HG03439 (cell line): ENCODE measurements around the gene MPHOSPH9.
A peak's percentile ranks its signal among the peaks of the same experiment; 100 is the strongest.

Experiments
- ATAC-seq: cut with Tn5 transposase; IDR thresholded peaks from one replicate; pipeline ENCODE4 v1.9.1; 2021; ENCODE audit warnings: mild to moderate bottlenecking, moderate library complexity; ENCODE audit not compliant: unreplicated experiment

MPHOSPH9 gene, protein sequence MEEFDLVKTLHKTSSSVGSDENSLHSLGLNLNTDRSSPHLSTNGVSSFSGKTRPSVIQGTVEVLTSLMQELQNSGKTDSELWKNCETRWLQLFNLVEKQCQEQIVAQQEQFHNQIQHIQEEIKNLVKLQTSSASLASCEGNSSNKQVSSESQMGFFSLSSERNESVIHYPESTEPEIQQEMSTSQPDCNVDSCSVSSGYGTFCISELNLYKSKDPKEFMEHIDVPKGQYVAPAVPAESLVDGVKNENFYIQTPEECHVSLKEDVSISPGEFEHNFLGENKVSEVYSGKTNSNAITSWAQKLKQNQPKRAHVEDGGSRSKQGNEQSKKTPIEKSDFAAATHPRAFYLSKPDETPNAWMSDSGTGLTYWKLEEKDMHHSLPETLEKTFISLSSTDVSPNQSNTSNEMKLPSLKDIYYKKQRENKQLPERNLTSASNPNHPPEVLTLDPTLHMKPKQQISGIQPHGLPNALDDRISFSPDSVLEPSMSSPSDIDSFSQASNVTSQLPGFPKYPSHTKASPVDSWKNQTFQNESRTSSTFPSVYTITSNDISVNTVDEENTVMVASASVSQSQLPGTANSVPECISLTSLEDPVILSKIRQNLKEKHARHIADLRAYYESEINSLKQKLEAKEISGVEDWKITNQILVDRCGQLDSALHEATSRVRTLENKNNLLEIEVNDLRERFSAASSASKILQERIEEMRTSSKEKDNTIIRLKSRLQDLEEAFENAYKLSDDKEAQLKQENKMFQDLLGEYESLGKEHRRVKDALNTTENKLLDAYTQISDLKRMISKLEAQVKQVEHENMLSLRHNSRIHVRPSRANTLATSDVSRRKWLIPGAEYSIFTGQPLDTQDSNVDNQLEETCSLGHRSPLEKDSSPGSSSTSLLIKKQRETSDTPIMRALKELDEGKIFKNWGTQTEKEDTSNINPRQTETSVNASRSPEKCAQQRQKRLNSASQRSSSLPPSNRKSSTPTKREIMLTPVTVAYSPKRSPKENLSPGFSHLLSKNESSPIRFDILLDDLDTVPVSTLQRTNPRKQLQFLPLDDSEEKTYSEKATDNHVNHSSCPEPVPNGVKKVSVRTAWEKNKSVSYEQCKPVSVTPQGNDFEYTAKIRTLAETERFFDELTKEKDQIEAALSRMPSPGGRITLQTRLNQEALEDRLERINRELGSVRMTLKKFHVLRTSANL

DNA sequence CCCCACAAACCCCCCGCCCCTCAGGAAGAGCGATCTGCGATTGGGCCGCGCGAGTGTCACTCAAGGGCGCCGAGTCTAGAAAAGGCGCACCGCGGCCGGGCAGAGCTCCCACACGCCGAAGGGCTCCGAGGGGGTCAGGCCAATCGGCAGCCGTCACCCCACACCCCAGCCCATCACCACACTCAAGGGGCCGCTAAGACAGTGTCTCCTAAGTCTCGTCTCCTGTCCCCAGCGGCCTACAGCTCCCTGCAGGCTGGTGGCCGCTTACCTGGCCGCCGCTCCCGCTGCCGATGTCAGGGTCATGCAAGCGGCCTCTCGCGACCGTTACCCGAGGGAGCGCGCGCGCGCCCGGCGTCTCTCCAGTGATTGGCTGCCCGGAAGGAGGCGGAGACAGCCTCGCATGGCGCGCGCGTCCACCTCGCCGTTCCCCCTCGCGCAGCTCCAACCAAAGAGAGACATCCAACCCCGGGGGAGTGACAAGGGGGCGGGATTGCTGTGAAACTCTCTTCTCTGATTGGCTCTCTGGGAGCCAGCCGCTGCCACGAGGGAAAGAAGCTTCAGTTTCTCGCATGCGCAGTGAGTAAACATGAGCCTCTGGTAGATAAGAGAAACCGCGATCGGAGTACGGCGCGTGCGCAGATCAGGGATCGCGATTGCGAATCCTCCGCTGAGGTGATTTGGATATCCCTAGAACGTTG lies at the start of gene MPHOSPH9, which contains the start of gene MTRFR:
Gene MPHOSPH9 (minus strand): TSS at position 335 of the 698 bp plus-strand sequence. CDS start 2,777 bp downstream, outside the sequence.
Gene MTRFR (plus strand): TSS at position 630 of the 698 bp plus-strand sequence. CDS start 20,239 bp downstream, outside the sequence.
- ATAC-seq, result peak; percentile 87

GRCh38 chr12:123282111-123282510 lies 49.2 kb upstream of the MPHOSPH9 start:
- ATAC-seq, result no peak

GRCh38 chr12:123280971-123281370 lies 48.0 kb upstream of the MPHOSPH9 start:
- no peak for ATAC-seq

DNA sequence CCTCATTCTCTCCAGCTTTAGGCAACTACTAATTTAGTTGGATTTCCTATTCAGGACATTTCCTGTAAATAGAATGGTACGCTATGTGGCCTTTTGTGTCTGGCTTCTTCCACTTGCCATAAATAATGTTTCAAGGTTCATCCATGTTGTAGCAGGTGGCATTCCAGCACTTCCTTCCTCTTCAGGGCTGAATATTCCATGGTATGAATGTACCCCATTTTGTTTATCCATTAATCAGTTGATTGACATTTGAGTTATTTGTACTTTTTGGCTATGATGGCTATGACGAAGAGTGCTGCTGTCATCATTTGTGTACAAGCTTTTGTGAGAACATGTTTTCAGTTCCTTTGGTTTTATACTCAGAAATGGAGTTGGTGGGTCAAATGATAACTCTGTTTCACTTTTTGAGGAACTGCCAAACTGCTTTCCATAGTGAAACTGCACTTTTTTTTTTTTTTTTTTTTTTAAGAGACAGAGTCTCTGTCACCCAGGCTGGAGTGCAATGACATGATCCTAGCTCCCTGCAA lies 45.2 kb upstream of the MPHOSPH9 start:
- ATAC-seq, result peak; percentile 65

GRCh38 chr12:123273166-123273565 lies 40.2 kb upstream of the MPHOSPH9 start:
- no peak for ATAC-seq

DNA sequence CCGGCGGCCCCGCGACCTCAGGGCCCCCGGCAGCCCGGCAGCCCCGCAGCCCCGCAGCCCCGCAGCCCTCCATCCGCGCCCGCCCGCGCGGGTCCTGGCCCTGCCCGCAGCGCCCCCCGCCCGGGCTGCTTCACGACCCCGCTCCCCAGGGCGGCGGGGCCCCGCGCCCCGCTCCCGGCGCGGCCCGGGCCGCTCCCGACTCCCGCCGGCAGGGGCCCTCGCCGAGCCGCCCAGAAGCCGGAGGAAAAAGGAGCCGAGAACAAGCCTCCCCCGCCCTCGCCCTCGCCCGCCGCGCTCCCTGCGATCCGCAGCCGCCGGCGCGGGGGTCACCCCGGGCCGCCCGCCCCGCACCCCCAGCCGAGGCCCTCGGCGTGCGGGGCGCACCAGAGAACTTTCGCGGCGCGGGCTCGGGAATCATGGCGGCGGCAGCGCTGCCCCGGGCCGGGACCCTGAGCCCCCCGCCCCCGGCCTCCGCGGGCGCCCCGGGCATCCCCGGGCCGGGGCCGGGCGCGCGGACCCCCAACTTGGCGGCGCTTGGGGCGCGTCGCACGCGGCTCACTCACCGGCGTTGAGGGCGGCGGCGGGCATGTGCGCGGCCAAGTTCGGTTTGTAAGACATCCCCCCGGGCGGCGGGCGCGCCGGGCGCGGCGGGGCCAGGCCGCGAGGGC lies 38.2 kb upstream of the MPHOSPH9 start:
- peak; percentile 52 for ATAC-seq

GRCh38 chr12:123270214-123271000 lies 37.5 kb upstream of the MPHOSPH9 start:
- peak; percentile 3 for ATAC-seq

- no peak for ATAC-seq
Measured at GRCh38 chr12:123269896-123270213, 36.9 kb upstream of the MPHOSPH9 start.

GRCh38 chr12:123269395-123269892 lies 36.5 kb upstream of the MPHOSPH9 start:
- ATAC-seq, result no peak

DNA sequence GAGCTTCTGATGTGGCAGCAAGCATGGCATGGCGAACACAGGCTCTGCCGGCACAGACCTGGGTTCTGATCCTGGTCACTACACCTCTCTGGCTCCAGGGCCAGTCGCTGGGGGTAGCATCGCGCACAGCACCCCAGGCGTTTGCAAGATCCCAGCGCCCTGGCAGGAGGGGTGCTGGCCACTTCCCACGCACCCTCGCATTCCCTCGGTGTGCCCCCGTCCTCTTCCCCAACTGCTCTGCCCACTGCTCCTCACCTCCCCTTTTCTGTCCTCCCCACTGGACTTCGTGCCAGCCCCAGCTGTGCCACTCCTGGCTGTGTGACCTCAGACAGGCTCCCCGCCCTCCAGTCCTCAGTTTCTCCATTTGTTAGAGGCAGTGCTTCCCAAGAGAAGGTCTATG lies 35.9 kb upstream of the MPHOSPH9 start:
- ATAC-seq, result no peak

DNA sequence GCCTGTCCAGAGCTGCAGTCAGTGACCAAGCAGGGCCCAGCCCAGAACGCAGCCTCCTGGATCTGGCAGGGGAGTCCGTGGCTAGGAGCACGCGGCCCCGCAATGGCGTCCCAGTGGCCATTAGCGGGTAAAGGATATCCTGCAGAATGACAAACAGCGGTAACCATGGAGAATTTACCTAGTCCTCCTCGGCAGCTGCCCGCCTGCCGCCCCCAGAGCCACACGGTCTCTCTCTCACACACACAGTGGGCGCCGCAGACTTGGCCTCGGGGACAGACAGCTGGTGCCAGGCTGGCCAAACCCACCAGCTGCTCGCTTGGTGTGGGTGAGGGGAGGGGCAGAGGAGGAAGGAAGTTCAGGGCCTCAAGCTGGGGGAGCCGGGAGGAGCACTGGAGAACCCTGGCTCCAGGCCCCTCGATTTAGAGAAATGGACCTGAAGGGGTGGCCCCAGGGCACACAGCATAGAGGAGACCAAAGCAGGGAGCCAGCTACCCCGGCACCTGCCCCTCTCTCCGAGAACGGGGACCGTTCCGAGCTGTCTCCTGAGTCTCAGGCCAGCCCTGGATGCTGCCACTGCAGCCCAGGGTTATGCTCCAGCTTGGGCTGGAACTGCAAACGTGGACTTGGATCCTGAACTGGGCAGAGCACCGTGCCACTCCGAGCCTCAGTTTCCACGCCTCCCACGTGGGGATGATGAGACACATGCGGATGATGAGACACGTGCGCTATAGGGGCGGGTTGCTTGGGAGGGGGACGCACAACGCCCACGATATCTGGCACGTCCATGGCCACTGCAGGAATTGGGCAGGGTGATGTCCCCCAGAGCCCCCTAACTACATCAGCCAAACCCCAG lies 35.3 kb upstream of the MPHOSPH9 start:
- ATAC-seq, result no peak

GRCh38 chr12:123267335-123267920 lies 34.5 kb upstream of the MPHOSPH9 start:
- no peak for ATAC-seq

DNA sequence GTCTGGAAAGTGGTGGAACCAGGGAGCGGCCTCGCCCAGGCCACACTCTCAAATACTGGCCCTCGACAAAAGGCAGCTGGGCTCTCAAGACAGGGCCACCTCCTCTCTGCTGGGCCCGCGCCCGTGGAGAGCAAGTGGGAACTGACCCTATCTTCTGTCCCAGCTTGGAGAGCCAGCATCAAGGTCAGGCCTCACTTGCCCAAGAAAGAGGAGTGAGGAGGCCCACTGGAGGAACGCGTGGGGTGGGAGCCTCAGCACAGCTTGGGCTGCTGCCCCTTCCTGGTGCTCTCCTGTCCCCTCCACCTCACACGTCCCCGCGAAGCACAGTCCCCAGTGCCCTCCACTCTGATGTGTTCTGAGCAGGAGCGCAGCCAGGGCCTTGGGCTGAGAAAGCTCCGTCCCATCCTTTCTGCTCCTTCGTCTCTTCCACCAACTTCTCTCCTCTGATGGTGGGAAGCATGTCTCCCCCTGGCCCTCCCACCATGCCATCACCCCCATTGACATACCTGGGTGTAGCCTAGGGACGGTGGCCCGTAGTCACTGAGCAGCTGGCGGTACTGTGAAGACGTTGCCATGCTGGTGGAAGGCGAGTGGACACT lies 33.8 kb upstream of the MPHOSPH9 start:
- no peak for ATAC-seq

DNA sequence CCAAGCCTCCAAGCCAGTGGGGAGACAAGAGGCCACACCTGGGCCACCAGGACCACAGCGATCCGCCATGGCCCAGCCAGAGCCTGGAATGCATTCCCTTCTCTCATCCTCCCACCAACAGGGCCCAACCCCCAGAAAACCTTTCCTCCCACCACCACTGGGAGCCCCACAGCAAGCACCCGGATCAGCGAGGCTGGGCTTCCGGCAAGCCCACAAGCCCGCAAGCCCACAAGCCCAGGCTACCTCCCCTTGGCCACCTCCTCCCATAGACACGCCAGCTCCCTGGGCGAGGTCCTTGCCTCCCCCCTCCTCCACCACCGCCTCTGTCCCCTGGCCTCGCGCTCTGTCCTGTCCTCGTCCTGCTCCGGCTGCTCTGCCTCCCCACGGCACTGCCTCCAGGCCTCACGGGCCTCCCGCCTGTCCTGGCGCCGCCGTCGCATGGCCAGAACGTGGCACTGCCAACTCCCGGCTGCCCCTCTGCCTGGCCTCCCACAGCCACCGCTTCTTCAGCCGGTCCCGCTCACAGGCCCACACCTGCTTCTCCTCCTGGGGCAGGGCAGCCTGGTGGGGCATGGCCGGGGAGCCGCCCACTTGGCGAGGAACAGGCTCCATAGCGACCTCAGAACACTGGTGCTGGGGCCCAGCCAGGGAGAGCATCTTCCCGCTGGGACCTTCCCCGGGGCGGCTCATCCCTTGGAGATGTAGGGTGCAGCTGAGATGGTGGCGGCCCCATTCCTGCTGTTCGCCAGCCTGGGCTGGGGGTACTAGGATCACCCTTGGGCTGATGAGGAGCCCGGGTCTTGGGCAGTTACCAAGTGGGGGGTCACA lies 33.1 kb upstream of the MPHOSPH9 start:
- no peak for ATAC-seq

DNA sequence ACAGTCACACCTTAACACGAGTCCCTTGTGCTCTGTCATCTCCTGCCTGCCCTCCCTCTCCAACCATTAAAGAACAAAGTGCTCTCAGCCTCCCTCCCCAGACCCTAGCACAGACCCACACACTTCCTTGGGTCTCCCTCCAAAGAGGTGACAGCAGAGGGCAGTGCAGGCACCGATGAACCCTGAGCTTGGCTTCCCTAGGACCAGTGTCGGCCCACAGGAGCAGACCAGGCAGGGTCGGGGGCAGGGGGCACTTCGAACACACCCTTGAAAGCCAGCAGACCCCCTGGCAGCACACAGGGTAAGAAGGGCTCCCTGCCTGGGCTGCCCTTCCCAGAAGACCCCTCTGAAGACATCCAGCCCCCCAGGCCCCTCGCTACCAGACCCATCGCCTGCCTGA lies 31.7 kb upstream of the MPHOSPH9 start:
- ATAC-seq, result no peak

- no peak for ATAC-seq
Measured at GRCh38 chr12:123263196-123263817, 30.4 kb upstream of the MPHOSPH9 start.
